Measurements from ENCODE around the gene TYRO3.

The TYRO3 gene

GRCh38 chr15:41559239-41559782 lies 299 bp downstream of the TYRO3 start:
- Histone ChIP-seq H3K14ac (ENCODE audit: low read length) (peak overlapping the region; percentile 80), H3K9me3 (ENCODE audit: insufficient read depth, low read depth, low read length) (no peaks in the 10 kb centered on the region)

GRCh38 chr15:41560572-41560874 lies 1.5 kb downstream of the TYRO3 start:
- Histone ChIP-seq H2AK5ac (ENCODE audit: low read length) (peak overlapping the region; percentile 16), H3K9ac (ENCODE audit: low read length) (no peak overlapping the region), H3K27me3 (ENCODE audit: insufficient read depth, low read length) (no peaks in the 10 kb centered on the region), H3K36me3 (ENCODE audit: control insufficient read depth in 1 of 2, insufficient read depth in 2 of 2, low read length in 2 of 2) (peaks cover 31 to 35% of the 10 kb centered on the region in 2 experiments), H3K79me1 (ENCODE audit: low read length) (peaks cover 33% of the 10 kb centered on the region), H3K4me1 (ENCODE audit: control insufficient read depth in 1 of 2, insufficient read depth in 2 of 2, low read length in 2 of 2) (peaks cover 50 to 52% of the 10 kb centered on the region in 2 experiments), H2AFZ (ENCODE audit: insufficient read depth, low read length, poor library complexity) (no peak overlapping the region), H4K91ac (ENCODE audit: low read depth, low read length) (peak overlapping the region; percentile 3), H3K4ac (ENCODE audit: low read depth, low read length) (peak overlapping the region; percentile 22), H2BK5ac (ENCODE audit: low read depth, low read length, poor library complexity) (no peak overlapping the region), H3K9me3 (ENCODE audit: insufficient read depth, low read depth, low read length) (no peaks in the 10 kb centered on the region), H3K18ac (ENCODE audit: low read length) (peak overlapping the region; percentile 47), H2BK120ac (ENCODE audit: insufficient read depth, low read length, poor library complexity) (peak overlapping the region; percentile 1), H3K27ac (ENCODE audit: low read depth, low read length) (peak overlapping the region; percentile 7), H3K14ac (ENCODE audit: low read length) (no peak overlapping the region), H3K4me2 (ENCODE audit: low read length) (peak overlapping the region; percentile 97), H3K79me2 (ENCODE audit: control insufficient read depth, insufficient read depth, low read length, poor library complexity) (peaks cover 17% of the 10 kb centered on the region), H4K12ac (ENCODE audit: low read depth, low read length) (no peak overlapping the region), H4K8ac (ENCODE audit: low read depth, low read length) (peak overlapping the region; percentile 33), H3K4me3 (ENCODE audit: low read depth, low read length) (peak overlapping the region; percentile 41), H3K23ac (ENCODE audit: low read length) (no peak overlapping the region), H2BK12ac (ENCODE audit: low read length) (no peak overlapping the region)
- WGBS (ENCODE audit: extremely low coverage, insufficient coverage, insufficient read length), result no CpG with 5 or more reads among the region's 2 CpGs
- no peak for DNase-seq

More at GRCh38 chr15:41559239-41559782, 299 bp downstream of the TYRO3 start:
- Histone ChIP-seq H2BK5ac (ENCODE audit: low read depth, low read length, poor library complexity) (peak overlapping the region; percentile 55), H3K18ac (ENCODE audit: low read length) (peak overlapping the region; percentile 89), H4K8ac (ENCODE audit: low read depth, low read length) (peak overlapping the region; percentile 64), H3K4me2 (ENCODE audit: low read length) (peak overlapping the region; percentile 97), H3K9ac (ENCODE audit: low read length) (peak overlapping the region; percentile 85), H3K27ac (ENCODE audit: low read depth, low read length) (peak overlapping the region; percentile 89), H3K4me3 (ENCODE audit: low read depth, low read length) (peak overlapping the region; percentile 86), H3K27me3 (ENCODE audit: insufficient read depth, low read length) (no peaks in the 10 kb centered on the region), H3K79me2 (ENCODE audit: control insufficient read depth, insufficient read depth, low read length, poor library complexity) (peaks cover 17% of the 10 kb centered on the region), H4K12ac (ENCODE audit: low read depth, low read length) (peak overlapping the region; percentile 76), H2AFZ (ENCODE audit: insufficient read depth, low read length, poor library complexity) (peak overlapping the region; percentile 43), H4K91ac (ENCODE audit: low read depth, low read length) (peak overlapping the region; percentile 83), H2BK12ac (ENCODE audit: low read length) (peak overlapping the region; percentile 6), H3K23ac (ENCODE audit: low read length) (no peak overlapping the region), H3K4me1 (ENCODE audit: control insufficient read depth in 1 of 2, insufficient read depth in 2 of 2, low read length in 2 of 2) (peaks cover 41 to 44% of the 10 kb centered on the region in 2 experiments), H3K79me1 (ENCODE audit: low read length) (peaks cover 31% of the 10 kb centered on the region), H2AK5ac (ENCODE audit: low read length) (peak overlapping the region; percentile 65), H3K36me3 (ENCODE audit: control insufficient read depth in 1 of 2, insufficient read depth in 2 of 2, low read length in 2 of 2) (peaks cover 25 to 29% of the 10 kb centered on the region in 2 experiments), H2BK120ac (ENCODE audit: insufficient read depth, low read length, poor library complexity) (peak overlapping the region; percentile 78), H3K4ac (ENCODE audit: low read depth, low read length) (peak overlapping the region; percentile 94)
- WGBS (ENCODE audit: extremely low coverage, insufficient coverage, insufficient read length), result no CpG with 5 or more reads among the region's 60 CpGs
- DNase-seq, result no peak

GRCh38 chr15:41561104-41561776 lies 2.2 kb downstream of the TYRO3 start:
- Histone ChIP-seq H3K27me3 (ENCODE audit: insufficient read depth, low read length) (no peaks in the 10 kb centered on the region), H3K14ac (ENCODE audit: low read length) (no peak overlapping the region), H2BK5ac (ENCODE audit: low read depth, low read length, poor library complexity) (no peak overlapping the region), H3K9me3 (ENCODE audit: insufficient read depth, low read depth, low read length) (no peaks in the 10 kb centered on the region), H3K79me1 (ENCODE audit: low read length) (peaks cover 33% of the 10 kb centered on the region), H3K4me2 (ENCODE audit: low read length) (no peak overlapping the region), H4K91ac (ENCODE audit: low read depth, low read length) (no peak overlapping the region), H3K4me1 (ENCODE audit: control insufficient read depth in 1 of 2, insufficient read depth in 2 of 2, low read length in 2 of 2) (peaks cover 51 to 56% of the 10 kb centered on the region in 2 experiments), H3K23ac (ENCODE audit: low read length) (no peak overlapping the region), H3K18ac (ENCODE audit: low read length) (no peak overlapping the region), H3K36me3 (ENCODE audit: control insufficient read depth in 1 of 2, insufficient read depth in 2 of 2, low read length in 2 of 2) (peaks cover 36 to 39% of the 10 kb centered on the region in 2 experiments), H4K8ac (ENCODE audit: low read depth, low read length) (no peak overlapping the region), H3K4ac (ENCODE audit: low read depth, low read length) (no peak overlapping the region), H2BK120ac (ENCODE audit: insufficient read depth, low read length, poor library complexity) (no peak overlapping the region), H3K79me2 (ENCODE audit: control insufficient read depth, insufficient read depth, low read length, poor library complexity) (peaks cover 17% of the 10 kb centered on the region), H3K9ac (ENCODE audit: low read length) (no peak overlapping the region), H2AFZ (ENCODE audit: insufficient read depth, low read length, poor library complexity) (no peak overlapping the region), H4K12ac (ENCODE audit: low read depth, low read length) (no peak overlapping the region), H2AK5ac (ENCODE audit: low read length) (no peak overlapping the region), H2BK12ac (ENCODE audit: low read length) (no peak overlapping the region), H3K4me3 (ENCODE audit: low read depth, low read length) (no peak overlapping the region), H3K27ac (ENCODE audit: low read depth, low read length) (no peak overlapping the region)
- DNase-seq, result no peak
- WGBS (ENCODE audit: extremely low coverage, insufficient coverage, insufficient read length), result no CpG with 5 or more reads among the region's 16 CpGs

GRCh38 chr15:41561777-41562145 lies 2.7 kb downstream of the TYRO3 start:
- Histone ChIP-seq H2BK5ac (ENCODE audit: low read depth, low read length, poor library complexity) (no peak overlapping the region), H3K9me3 (ENCODE audit: insufficient read depth, low read depth, low read length) (no peaks in the 10 kb centered on the region), H3K9ac (ENCODE audit: low read length) (no peak overlapping the region), H3K36me3 (ENCODE audit: control insufficient read depth in 1 of 2, insufficient read depth in 2 of 2, low read length in 2 of 2) (peaks cover 39 to 42% of the 10 kb centered on the region in 2 experiments), H2AK5ac (ENCODE audit: low read length) (no peak overlapping the region), H3K27me3 (ENCODE audit: insufficient read depth, low read length) (no peaks in the 10 kb centered on the region), H3K18ac (ENCODE audit: low read length) (peak overlapping the region; percentile 70), H4K91ac (ENCODE audit: low read depth, low read length) (no peak overlapping the region), H3K14ac (ENCODE audit: low read length) (no peak overlapping the region), H4K12ac (ENCODE audit: low read depth, low read length) (no peak overlapping the region), H2BK120ac (ENCODE audit: insufficient read depth, low read length, poor library complexity) (no peak overlapping the region), H3K79me2 (ENCODE audit: control insufficient read depth, insufficient read depth, low read length, poor library complexity) (peaks cover 17% of the 10 kb centered on the region), H3K4me2 (ENCODE audit: low read length) (no peak overlapping the region), H3K4me3 (ENCODE audit: low read depth, low read length) (no peak overlapping the region), H4K8ac (ENCODE audit: low read depth, low read length) (no peak overlapping the region), H3K27ac (ENCODE audit: low read depth, low read length) (no peak overlapping the region), H3K4me1 (ENCODE audit: control insufficient read depth in 1 of 2, insufficient read depth in 2 of 2, low read length in 2 of 2) (peaks cover 51 to 59% of the 10 kb centered on the region in 2 experiments), H2BK12ac (ENCODE audit: low read length) (no peak overlapping the region), H3K79me1 (ENCODE audit: low read length) (peaks cover 36% of the 10 kb centered on the region), H2AFZ (ENCODE audit: insufficient read depth, low read length, poor library complexity) (no peak overlapping the region), H3K23ac (ENCODE audit: low read length) (no peak overlapping the region), H3K4ac (ENCODE audit: low read depth, low read length) (no peak overlapping the region)
- whole genome bisulfite sequencing (ENCODE audit: extremely low coverage, insufficient coverage, insufficient read length), result no CpG with 5 or more reads among the region's 3 CpGs
- peak in 1 of 2 donors; percentile 7 for DNase-seq
